K562 (cell line): ENCODE results near the gene ZBP1.

Source experiments
- CHD1 ChIP-seq: fragments of 200-600 bp; sonication (generic); IDR thresholded peaks from one replicate; pipeline ENCODE4 v1.6.1; 2012; ENCODE audit warnings: mild to moderate bottlenecking, moderate library complexity, low read length, inconsistent platforms
- EP300 ChIP-seq: IDR thresholded peaks from 2 replicates; pipeline ENCODE4 v1.6.1; 2012; ENCODE audit warnings: low read length, improper control_type of control experiment
- MAFK ChIP-seq: IDR thresholded peaks from 2 replicates; pipeline ENCODE4 v1.6.1; 2011; ENCODE audit warnings: low read length, improper control_type of control experiment
- MEIS2 ChIP-seq: fragments of 450-650 bp; IDR thresholded peaks from 2 replicates; pipeline ENCODE4 v1.6.1; 2014; ENCODE audit warnings: mild to moderate bottlenecking; ENCODE audit not compliant: partially characterized antibody
- MITF ChIP-seq: IDR thresholded peaks from 2 replicates; pipeline ENCODE4 v1.6.1; 2014; ENCODE audit warnings: antibody characterized with exemption
- ZNF140 ChIP-seq: fragments of 250-450 bp; sonication (Bioruptor Pico); IDR thresholded peaks from 2 replicates; pipeline ENCODE4 v1.8.0; 2021; ENCODE audit warnings: moderate library complexity, mild to moderate bottlenecking, inconsistent platforms
- TF ChIP-seq, protein P1 (sequence below), 3 experiments: IDR thresholded peaks in 2 of 3; conservative IDR thresholded peaks in 1 of 3; 2 replicates each; pipeline ENCODE4 v1.5.1; 2011 to 2012; ENCODE audit warnings: low read length in 3 of 3, mild to moderate bottlenecking in 3 of 3, control low read depth in 2 of 3, improper control_type of control experiment in 1 of 3, inconsistent platforms in 1 of 3, low read depth in 1 of 3, mixed read lengths in 1 of 3, moderate library complexity in 1 of 3; ENCODE audit not compliant: insufficient read depth in 2 of 3

GRCh38 chr20:57663681-57664451 lies 43.6 kb upstream of the ZBP1 start:
- TF ChIP-seq MITF (no peak), MAFK (no peak), ZNF140 (CRISPR knock-in tag) (no peak), EP300 (no peak), CHD1 (no peak), MEIS2 (no peak)
- TF ChIP-seq, protein P1, sequence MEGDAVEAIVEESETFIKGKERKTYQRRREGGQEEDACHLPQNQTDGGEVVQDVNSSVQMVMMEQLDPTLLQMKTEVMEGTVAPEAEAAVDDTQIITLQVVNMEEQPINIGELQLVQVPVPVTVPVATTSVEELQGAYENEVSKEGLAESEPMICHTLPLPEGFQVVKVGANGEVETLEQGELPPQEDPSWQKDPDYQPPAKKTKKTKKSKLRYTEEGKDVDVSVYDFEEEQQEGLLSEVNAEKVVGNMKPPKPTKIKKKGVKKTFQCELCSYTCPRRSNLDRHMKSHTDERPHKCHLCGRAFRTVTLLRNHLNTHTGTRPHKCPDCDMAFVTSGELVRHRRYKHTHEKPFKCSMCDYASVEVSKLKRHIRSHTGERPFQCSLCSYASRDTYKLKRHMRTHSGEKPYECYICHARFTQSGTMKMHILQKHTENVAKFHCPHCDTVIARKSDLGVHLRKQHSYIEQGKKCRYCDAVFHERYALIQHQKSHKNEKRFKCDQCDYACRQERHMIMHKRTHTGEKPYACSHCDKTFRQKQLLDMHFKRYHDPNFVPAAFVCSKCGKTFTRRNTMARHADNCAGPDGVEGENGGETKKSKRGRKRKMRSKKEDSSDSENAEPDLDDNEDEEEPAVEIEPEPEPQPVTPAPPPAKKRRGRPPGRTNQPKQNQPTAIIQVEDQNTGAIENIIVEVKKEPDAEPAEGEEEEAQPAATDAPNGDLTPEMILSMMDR (IDR thresholded peaks at IDR 0.05 in 2 of 3, conservative IDR thresholded peaks at IDR 0.05 in 1 of 3; ENCODE audit: insufficient read depth in 2 of 3, low read depth in 1 of 3, low read length in 3 of 3): no peak
